Suprapubic skin (tissue), 4 donors: ENCODE results near the gene SFT2D1. TPM values are rescaled to one million over a fixed set of nuclear protein-coding genes. Genes with fewer than 3 reads are reported as not detected.

Experiments
- DNase-seq, 2 donors: peaks; one replicate each; pipeline ENCODE4 v3.0.0-alpha.2; 2019; ENCODE audit warnings: low spot score in 2 of 2
- H3K27ac ChIP-seq: fragments of 200-600 bp; sonication (generic); one replicate; pipeline ENCODE4 v1.5.1; 2019
- H3K27me3 ChIP-seq: fragments of 200-600 bp; sonication (generic); one replicate; pipeline ENCODE4 v1.5.1; 2019
- H3K36me3 ChIP-seq: fragments of 200-600 bp; sonication (generic); one replicate; pipeline ENCODE4 v1.5.1; 2019
- H3K4me1 ChIP-seq: fragments of 200-600 bp; sonication (generic); one replicate; pipeline ENCODE4 v1.5.1; 2019
- H3K4me3 ChIP-seq: fragments of 200-600 bp; sonication (generic); one replicate; pipeline ENCODE4 v1.5.1; 2019; ENCODE audit warnings: mild to moderate bottlenecking
- H3K9me3 ChIP-seq: fragments of 200-600 bp; sonication (generic); one replicate; pipeline ENCODE4 v1.5.1; 2019
- EP300 ChIP-seq: sonication (generic); formaldehyde crosslinking; IDR thresholded peaks from one replicate; pipeline ENCODE4 v1.6.1; 2017; ENCODE audit warnings: antibody characterized with exemption
- POLR2A ChIP-seq, 2 donors: fragments of 450-650 bp; IDR thresholded peaks; one replicate each; pipeline ENCODE4 v1.6.1; 2017; ENCODE audit warnings: antibody characterized with exemption in 2 of 2, mild to moderate bottlenecking in 2 of 2, moderate library complexity in 2 of 2
- POLR2AphosphoS5 ChIP-seq, 3 donors: sonication (generic); formaldehyde crosslinking; IDR thresholded peaks; one replicate each; pipeline ENCODE4 v1.6.1; 2017; ENCODE audit warnings: antibody characterized with exemption in 3 of 3
- WGBS: methylation state at CpG from one replicate; pipeline ENCODE4 v1.1.5; 2018; 5-methylcytosine and 5-hydroxymethylcytosine counted together
- total RNA-seq, 4 donors: library from RNA; depleted of rRNA; stranded (reverse); fragments of >200 nt; gene quantifications; one replicate each; pipeline ENCODE4 v1.1.0, GENCODE V29; 2016
- TF ChIP-seq, protein P1 (sequence below), 2 donors: fragments of 200-600 bp in 1 of 2; fragments of 450-650 bp in 1 of 2; sonication (generic) in 1 of 2; IDR thresholded peaks; one replicate each; pipeline ENCODE4 v1.5.1; 2016 to 2019; ENCODE audit warnings: antibody characterized with exemption in 2 of 2, mild to moderate bottlenecking in 1 of 2, moderate library complexity in 1 of 2

The SFT2D1 gene
- total RNA-seq, 4 donors from 2014 or later: 26.0 to 55.0 (median 33.2) TPM

DNA sequence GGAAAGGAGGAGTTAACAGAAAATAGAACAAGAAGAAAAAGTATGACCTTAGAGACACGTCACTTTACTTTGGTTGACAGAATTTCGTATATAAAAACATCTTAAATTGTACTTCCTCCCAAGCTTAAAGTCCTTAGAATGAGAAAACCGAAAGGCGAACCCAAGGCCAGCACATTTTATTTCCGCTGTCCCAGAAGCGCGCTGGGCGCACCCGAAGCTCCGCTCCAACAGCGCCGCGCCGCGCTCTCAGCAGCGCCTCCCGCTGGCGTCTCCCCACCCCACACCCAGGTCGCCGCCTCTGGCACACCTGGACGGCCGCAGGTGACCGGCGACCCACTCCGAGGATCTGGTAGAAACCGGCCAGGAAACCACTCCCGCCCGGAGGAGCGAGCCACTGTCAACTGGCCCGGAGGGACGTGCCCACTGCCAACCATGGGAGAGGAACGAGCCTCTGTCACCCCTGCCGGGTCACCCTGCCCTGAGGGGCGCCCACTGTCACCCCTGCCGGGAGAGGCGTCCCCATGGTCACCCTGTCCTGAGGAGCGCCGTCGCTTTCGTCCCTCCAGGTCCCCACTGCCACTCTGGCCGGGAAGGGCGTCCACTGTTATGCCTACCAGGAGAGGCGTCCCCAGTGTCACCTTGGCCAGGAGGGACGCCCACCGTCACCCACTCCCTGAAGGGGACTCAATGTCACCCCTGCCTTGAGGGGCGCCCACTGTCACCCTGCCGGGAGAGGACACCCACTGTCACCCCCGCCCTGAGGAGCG is 39.6 kb upstream of the SFT2D1 start:
- under 1% methylated on average over 30 of the region's 49 CpGs for WGBS
- DNase-seq: peak in 1 of 2 donors; percentile 76

DNA sequence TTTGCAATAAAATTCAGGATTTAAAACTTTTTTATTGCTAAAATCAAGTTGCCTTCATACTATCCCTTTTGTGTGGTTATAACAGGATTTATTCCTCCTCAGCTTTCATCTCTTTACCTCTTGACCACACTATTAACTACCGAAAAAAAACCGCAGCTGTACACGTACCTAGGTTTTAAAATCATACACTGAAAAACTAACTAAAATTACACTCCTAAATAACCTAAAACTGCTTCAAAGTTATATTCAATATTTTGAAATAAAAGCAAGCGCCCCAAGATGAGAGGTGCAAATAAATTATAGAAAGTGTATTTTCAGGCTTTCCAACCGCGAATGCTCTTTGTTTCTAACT is 39.0 kb upstream of the SFT2D1 start:
- H3K4me3 ChIP-seq: peak overlapping the region; percentile 75
- H3K27ac ChIP-seq: peak overlapping the region; percentile 95
- no peaks in the 10 kb centered on the region for H3K36me3 ChIP-seq
- no peak for DNase-seq
- TF ChIP-seq POLR2AphosphoS5 (IDR thresholded peaks at IDR 0.05) (no peak), EP300 (no peak), POLR2A (IDR thresholded peaks at IDR 0.05) (no peak)
- TF ChIP-seq, protein P1, sequence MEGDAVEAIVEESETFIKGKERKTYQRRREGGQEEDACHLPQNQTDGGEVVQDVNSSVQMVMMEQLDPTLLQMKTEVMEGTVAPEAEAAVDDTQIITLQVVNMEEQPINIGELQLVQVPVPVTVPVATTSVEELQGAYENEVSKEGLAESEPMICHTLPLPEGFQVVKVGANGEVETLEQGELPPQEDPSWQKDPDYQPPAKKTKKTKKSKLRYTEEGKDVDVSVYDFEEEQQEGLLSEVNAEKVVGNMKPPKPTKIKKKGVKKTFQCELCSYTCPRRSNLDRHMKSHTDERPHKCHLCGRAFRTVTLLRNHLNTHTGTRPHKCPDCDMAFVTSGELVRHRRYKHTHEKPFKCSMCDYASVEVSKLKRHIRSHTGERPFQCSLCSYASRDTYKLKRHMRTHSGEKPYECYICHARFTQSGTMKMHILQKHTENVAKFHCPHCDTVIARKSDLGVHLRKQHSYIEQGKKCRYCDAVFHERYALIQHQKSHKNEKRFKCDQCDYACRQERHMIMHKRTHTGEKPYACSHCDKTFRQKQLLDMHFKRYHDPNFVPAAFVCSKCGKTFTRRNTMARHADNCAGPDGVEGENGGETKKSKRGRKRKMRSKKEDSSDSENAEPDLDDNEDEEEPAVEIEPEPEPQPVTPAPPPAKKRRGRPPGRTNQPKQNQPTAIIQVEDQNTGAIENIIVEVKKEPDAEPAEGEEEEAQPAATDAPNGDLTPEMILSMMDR (IDR thresholded peaks at IDR 0.05): no peak
- 39% methylated on average over 6 of the region's 6 CpGs for WGBS
- H3K9me3 ChIP-seq: no peaks in the 10 kb centered on the region
- no peaks in the 10 kb centered on the region for H3K27me3 ChIP-seq
- H3K4me1 ChIP-seq: peaks cover 18% of the 10 kb centered on the region

More for the DNA sequence above, 39.6 kb upstream of the SFT2D1 start:
- no peaks in the 10 kb centered on the region for H3K36me3 ChIP-seq
- H3K9me3 ChIP-seq: no peaks in the 10 kb centered on the region
- TF ChIP-seq POLR2AphosphoS5 (IDR thresholded peaks at IDR 0.05): no peak
- TF ChIP-seq, protein P1 (IDR thresholded peaks at IDR 0.05): peak; percentile 43 to 76
- H3K4me1 ChIP-seq: peaks cover 18% of the 10 kb centered on the region
- no peaks in the 10 kb centered on the region for H3K27me3 ChIP-seq
- H3K4me3 ChIP-seq: peak overlapping the region; percentile 75
- H3K27ac ChIP-seq: peak overlapping the region; percentile 95

DNA sequence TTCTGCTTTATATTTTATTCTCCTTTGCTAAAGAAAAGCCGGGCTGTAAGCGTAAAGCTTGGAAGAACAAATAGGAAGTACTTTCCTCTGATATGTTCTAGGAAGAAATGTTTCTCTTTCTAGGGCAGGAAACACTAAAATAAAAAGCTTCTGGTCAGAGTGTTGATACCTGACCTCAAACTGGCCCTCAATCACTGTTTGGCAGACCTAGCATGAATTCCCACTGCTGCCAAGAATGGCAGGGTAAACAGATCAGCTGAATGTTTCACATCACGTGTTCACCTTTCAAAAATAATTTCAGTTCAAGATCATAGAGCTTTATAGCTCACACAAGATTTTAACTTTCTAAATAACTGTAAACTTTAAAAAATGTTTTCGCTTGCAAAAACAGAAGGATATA is 37.5 kb upstream of the SFT2D1 start:
- no peaks in the 10 kb centered on the region for H3K9me3 ChIP-seq
- no peaks in the 10 kb centered on the region for H3K27me3 ChIP-seq
- no peak for DNase-seq
- no peak overlapping the region for H3K27ac ChIP-seq
- peaks cover 18% of the 10 kb centered on the region for H3K4me1 ChIP-seq
- H3K4me3 ChIP-seq: no peak overlapping the region
- TF ChIP-seq, protein P1 (IDR thresholded peaks at IDR 0.05): no peak
- TF ChIP-seq EP300 (no peak), POLR2AphosphoS5 (IDR thresholded peaks at IDR 0.05) (no peak), POLR2A (IDR thresholded peaks at IDR 0.05) (no peak)
- 87% methylated on average over 4 of the region's 4 CpGs for WGBS
- H3K36me3 ChIP-seq: no peaks in the 10 kb centered on the region

DNA sequence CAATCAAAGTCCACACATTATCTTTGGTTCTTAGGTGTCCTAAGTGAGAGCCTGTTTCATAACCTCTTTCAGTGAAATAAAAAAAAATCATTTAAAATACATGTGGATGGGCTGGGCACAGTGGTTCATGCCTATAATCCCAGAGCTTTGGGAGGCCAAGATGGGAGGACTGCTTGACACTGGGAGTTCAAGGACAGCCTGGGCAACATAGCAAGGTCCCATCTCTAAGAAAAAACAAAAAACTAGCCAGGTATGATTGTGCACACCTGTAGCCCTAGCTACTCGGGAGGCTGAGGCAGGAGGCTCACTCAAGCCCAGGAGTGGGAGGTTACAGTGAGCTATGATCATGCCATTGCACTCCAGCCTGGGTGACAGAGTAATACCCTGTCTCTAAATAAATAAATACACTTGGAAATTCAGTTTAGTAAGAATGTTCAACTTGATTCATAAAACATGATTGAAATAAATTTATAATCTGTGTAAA is 36.8 kb upstream of the SFT2D1 start:
- Histone ChIP-seq H3K36me3 (no peaks in the 10 kb centered on the region), H3K27me3 (no peaks in the 10 kb centered on the region), H3K27ac (no peak overlapping the region)

DNA sequence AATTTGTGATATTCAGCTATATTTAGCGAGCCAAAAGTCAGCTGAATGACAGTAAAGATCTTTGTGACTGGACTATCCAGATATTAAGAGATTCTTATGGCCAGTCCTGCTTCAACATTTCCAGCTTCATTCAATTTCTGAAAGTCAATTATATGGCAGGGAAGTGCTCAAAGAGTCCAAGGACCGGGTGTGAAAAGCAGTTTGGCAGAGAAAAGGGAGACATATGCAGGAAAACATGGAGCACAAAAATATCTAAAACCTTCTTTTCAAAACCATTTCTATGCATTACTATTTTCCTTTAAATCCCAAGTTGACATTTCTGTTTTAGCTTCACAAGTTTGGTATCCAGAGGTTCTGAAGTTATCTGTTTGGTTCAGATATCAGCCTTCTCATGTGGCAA is 35.4 kb upstream of the SFT2D1 start:
- TF ChIP-seq POLR2A (IDR thresholded peaks at IDR 0.05): no peak
- TF ChIP-seq, protein P1 (IDR thresholded peaks at IDR 0.05): no peak
- no peak for TF ChIP-seq EP300
- TF ChIP-seq POLR2AphosphoS5 (IDR thresholded peaks at IDR 0.05): no peak
- no peaks in the 10 kb centered on the region for H3K36me3 ChIP-seq
- WGBS: 41% methylated on average over 2 of the region's 2 CpGs

More for the DNA sequence above, 36.8 kb upstream of the SFT2D1 start:
- Histone ChIP-seq H3K9me3 (no peaks in the 10 kb centered on the region), H3K4me1 (peaks cover 16% of the 10 kb centered on the region), H3K4me3 (no peak overlapping the region)
- 95% methylated on average over 1 of the region's 1 CpG for WGBS
- TF ChIP-seq, protein P1 (IDR thresholded peaks at IDR 0.05): no peak
- no peak for TF ChIP-seq POLR2A (IDR thresholded peaks at IDR 0.05)
- no peak for TF ChIP-seq POLR2AphosphoS5 (IDR thresholded peaks at IDR 0.05)
- no peak for TF ChIP-seq EP300
- no peak for DNase-seq

More for the DNA sequence above, 35.4 kb upstream of the SFT2D1 start:
- no peaks in the 10 kb centered on the region for H3K9me3 ChIP-seq
- H3K4me1 ChIP-seq: peaks cover 12% of the 10 kb centered on the region
- no peak overlapping the region for H3K4me3 ChIP-seq
- DNase-seq: no peak
- H3K27me3 ChIP-seq: no peaks in the 10 kb centered on the region
- no peak overlapping the region for H3K27ac ChIP-seq
